NCI-H1105 (cell line): ENCODE measurements around the gene PABPC1L.

Experiments used
- DNase-seq: peaks from one replicate; lab custom pipeline; 2025; lab: John Stamatoyannopoulos, UW

The PABPC1L gene

GRCh38 chr20:44966030-44966961 is 56.4 kb downstream of the PABPC1L start, which contains the start of gene STK4:
Gene STK4 (plus strand): TSS chr20:44966512. CDS start chr20:44966569, 57 bp downstream.
- DNase-seq, result peak; percentile 96

- no peak for DNase-seq
These were observed 57.4 kb downstream of the PABPC1L start for GRCh38 chr20:44967207-44967807.

GRCh38 chr20:44969300-44969894 is 59.5 kb downstream of the PABPC1L start:
- no peak for DNase-seq

- no peak for DNase-seq
These were observed 60.4 kb downstream of the PABPC1L start for GRCh38 chr20:44970243-44970757.

GRCh38 chr20:44973053-44973452 is 63.2 kb downstream of the PABPC1L start:
- DNase-seq, result no peak

GRCh38 chr20:44976698-44977097 is 66.8 kb downstream of the PABPC1L start:
- DNase-seq, result no peak

GRCh38 chr20:44979090-44979621 is 69.3 kb downstream of the PABPC1L start:
- no peak for DNase-seq

- DNase-seq, result no peak
These were observed 72.0 kb downstream of the PABPC1L start for GRCh38 chr20:44981736-44982406.

GRCh38 chr20:44983093-44983674 is 73.3 kb downstream of the PABPC1L start:
- no peak for DNase-seq

GRCh38 chr20:44988631-44989171 is 78.8 kb downstream of the PABPC1L start:
- DNase-seq, result no peak
